SK-N-MC (cell line): ENCODE measurements around the gene TBCC.
"Not testable (repeated sequence)": the region's sequence is repeated elsewhere in the genome, so short reads cannot be mapped to it uniquely, and the experiment has no call there.

Experiments
- EZH2 ChIP-seq: fragments of 200-600 bp; sonication (generic); IDR thresholded peaks from one replicate; pipeline ENCODE4 v1.6.1; 2017; ENCODE audit warnings: antibody characterized with exemption
- POLR2AphosphoS5 ChIP-seq: IDR thresholded peaks from 2 replicates; pipeline ENCODE4 v1.6.1; 2012; ENCODE audit warnings: mild to moderate bottlenecking, low read depth, low read length, borderline replicate concordance

DNA sequence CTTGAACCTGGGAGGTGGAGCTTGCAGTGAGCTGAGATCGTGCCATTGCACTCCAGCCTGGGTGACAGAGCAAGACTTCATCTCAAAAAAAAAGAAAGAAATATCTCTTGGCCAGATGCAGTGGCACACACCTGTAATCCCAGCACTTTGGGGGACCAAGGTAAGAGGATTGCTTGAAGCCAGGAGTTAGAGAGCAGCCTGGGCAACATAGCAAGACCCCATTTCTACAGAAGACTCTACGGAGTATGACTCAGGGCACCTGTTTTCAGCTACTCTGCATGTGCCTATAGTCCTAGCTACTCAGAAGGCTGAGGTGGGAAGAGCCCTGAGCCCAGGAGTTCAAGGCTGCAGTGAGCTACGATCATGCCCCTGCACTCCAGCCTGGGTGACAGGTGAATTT lies 43.1 kb downstream of the TBCC start:
- not testable (repeated sequence) for TF ChIP-seq EZH2, POLR2AphosphoS5
